Measurements from ENCODE around the gene DDX39B.

The DDX39B gene

DNA sequence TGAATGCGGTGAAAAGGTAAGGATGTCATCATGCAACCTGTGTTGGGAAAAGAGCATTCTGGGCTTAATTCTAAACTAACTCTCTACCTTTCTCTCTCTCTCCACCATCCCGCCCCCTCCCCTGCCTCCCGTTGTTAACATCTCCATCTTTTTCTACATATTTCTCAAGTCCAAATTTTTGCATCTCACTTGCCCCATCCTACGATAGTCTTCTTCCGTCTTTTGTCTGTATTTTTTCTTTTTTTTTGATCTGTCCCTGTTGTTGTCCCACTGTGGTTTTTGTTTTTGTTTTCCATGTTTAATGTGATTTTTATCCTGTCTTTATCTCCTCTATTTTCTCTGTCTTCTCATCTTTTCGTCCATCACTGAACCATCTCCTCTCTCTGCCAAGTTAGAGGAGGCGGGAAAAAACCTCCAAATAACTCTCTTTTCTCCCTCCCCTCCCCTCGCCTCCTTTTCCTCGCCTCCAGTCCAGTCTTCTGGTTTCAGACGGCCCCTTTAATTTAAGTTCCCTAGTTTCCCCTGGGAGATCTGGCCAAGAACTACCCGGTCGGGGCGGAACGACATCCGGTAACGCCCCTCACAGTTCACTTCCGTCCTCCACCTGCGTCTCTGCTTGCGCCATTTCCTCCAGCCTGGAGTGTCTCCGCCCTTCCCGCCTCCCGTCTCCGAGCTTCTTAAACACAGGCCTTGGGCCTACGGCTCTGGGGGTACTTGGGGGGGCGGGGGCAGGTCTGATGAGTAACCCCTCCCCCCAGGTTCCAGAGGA is 5.3 kb upstream of the DDX39B start, which contains the start of gene NFKBIL1:
NFKBIL1 (plus strand) TSS at position 651 of the 769 bp plus-strand sequence; CDS start at position 738, 87 bp downstream.
- DNase-seq = peak; percentile 93 to 98

DNA sequence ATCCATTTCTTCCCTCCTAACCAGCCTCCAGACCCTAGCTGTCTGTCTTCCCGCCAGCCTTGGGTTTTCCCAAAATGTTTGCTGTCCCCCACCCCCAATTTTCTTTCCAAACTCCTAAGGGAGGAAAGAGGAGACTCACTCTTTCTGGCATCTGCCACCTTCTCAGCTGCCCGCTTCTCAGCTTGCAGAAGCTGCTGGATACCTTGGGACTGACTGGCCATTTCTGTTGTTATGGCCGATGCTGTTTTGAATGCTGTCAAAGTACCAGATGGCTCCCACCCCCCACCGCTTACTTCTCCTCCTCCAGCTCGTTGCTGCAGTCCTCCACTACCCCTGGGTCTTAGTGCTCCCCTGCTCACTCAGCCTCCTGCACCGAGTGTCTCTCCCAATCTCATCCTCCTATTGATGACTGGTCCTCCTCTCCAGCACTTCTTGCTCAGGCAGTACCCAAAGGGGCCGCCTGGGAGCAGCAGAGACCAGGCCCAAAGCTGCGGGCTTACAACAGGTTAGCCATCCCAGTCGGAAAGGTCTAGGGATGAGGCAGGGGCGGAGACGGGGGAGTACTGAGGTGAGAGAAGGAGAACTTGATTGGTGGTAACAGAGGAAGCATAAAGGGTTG is 4.6 kb upstream of the DDX39B start, which contains the start of gene ATP6V1G2:
ATP6V1G2 (minus strand) TSS at position 270 of the 619 bp plus-strand sequence; CDS start at position 221, 49 bp downstream.
- peak; percentile 91 to 96 for DNase-seq

DNA sequence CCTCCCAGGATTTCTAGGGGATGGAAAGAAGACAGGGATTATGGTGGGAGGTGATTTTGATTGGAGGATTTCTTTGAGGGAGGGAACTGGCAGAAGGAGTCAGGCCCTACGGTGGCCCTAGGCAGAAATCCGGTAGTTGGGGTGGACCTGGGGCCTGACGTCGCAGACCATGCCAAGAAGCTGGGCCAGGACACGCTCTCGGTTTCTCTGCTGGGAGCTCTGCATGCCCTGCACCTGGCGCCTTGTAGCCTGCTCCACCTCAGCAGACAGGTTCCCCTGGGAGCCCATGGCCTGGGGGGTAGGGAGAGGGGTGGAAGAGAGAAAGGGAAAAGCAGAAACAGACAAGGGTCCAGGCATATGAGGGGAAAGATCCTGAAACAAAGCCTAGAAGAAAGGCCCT is 3.5 kb upstream of the DDX39B start:
- DNase-seq = no peak

GRCh38 chr6:31544676-31545075 is 2.9 kb upstream of the DDX39B start:
- no peak for DNase-seq

DNA sequence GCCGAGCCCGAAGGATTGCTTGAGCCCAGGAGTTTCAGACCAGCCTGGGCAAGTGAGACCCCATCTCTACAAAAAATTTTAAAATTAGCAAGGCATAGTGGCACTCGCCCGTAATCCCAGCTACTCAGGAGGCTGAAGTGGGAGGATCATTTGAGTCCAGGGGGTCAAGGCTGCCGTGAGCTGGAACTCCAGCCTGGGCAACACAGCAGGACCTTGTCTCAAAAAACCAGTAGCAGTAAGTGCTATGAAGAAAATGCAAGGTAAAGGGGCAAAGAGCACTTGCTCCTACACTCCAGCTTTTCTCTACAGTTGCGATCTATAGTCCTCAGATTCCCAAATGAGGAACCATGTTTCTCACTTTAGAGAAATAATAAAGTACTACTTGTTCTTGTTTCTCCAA is 1.8 kb upstream of the DDX39B start:
- DNase-seq = no peak

DNA sequence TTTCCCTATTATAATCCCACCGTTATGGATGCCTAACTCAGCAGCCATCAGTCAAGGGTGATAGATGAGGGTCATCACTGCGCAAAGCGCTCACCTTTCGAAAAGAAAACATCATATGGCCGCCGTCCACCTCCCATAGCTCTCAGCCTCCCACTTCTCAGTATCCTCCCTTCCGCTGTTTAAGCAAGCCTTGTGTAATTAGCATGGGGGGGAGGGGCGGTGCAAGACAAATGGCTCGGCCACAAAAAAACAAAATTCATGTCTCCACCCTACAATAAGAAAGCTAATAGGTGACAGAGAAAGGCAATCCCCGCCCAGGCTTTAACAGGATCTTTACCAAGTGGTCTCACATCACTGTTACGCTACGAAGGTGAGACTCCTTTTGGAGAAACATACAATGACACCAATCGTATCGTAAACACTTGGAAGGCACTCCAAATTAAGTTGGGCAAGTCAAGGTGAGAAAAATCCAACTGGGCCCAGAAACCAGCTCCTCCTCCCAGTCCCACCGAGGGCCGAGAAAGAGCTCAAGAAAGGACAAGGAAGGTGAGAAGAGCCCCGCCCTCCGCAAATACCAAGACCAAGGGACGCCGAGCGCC is 645 bp downstream of the DDX39B start:
- DNase-seq = peak in 1 of 2 experiments; percentile 37

DNA sequence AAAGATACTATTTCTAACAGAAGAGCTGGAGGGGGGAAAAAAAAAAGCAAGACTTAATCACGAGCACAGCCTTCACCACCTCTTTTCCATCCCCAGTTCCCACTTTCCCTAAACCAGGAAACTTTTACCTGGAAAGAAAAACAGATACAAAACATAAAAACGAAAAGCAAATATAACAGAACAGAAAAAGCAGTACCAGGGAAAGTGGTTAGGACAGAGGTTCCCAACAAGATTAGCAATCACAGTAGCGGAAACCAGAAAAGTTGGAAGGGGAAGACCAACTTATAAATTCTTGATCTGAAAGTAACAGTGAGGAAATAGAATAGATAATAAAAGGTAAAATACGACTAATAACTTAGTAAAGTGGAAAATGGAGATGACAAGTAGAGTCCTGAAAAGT is 1.2 kb downstream of the DDX39B start:
- no peak for DNase-seq

GRCh38 chr6:31538805-31539400 is 2.9 kb downstream of the DDX39B start:
- no peak for DNase-seq

DNA sequence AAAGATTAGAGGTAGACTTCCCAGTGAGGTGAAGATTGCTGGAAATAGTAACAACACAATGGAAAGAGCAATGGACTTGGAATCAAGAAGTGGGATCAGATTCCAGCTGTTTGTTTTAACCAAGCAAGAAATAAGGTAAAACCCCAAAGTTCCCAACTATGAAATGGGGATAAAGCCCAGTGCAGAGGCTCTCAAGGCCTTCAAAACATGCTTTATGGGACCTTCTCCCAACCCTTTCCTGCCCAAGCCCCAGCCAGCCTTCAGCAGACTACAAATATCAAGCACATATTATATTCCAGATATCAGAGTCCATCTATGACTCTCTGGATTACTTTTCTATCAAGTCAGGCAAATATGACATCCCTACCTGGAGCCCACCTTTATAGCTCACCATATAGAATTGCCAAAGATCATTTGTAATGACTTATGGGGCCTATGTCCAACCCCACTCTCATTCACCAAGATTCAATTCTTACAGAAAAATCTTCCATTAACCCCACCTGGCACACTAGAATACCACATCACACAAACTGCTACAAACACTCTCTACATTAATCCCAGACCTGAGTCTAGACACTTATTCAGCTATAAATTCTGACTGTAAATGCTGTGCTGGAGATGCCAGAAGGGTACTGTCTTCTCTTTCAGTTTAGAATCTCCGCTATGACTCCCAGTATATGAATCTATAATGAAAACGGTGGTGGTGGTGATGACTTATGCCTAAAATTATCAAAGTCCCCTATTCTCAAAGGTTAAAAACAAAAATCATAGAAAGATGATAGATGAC is 6.1 kb downstream of the DDX39B start:
- no peak for DNase-seq

GRCh38 chr6:31534521-31535040 is 7.2 kb downstream of the DDX39B start:
- DNase-seq = no peak

DNA sequence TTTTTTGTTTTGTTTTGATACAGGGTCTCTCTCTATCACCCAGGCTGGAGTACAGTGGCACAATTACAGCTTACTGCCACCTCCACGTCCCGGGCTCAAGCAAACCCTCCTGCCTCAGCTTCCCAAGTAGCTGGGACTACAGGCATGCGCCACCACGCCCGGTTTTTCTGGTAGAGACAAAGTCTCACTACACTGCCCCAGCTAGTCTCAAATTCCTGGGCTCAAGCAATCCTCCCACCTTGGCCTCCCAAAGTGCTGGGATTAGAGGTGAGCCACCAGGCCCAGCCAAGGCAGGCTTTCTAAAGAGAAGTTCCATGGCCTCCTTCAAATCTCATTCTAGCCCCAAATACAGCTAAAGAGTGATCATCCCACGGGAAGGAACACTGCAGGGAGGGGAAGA is 7.8 kb downstream of the DDX39B start:
- no peak for DNase-seq

DNA sequence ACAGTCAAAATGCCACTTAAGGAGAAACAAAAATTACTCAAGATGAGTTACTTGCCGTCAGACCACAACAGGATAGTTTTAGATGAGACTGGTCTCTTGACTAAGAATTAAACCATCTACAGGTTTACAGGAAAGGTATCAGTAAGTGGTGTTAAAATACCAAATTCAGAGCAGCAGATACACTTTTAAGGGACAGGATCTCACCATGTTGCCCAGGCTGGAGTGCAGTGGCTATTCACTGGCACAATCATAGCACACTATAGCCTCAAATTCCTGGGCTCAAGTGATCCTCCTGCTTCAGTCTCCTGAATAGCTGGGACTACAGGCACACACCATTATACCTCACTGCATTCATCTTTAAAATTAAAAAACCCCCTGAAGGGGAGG is 8.4 kb downstream of the DDX39B start:
- no peak for DNase-seq

DNA sequence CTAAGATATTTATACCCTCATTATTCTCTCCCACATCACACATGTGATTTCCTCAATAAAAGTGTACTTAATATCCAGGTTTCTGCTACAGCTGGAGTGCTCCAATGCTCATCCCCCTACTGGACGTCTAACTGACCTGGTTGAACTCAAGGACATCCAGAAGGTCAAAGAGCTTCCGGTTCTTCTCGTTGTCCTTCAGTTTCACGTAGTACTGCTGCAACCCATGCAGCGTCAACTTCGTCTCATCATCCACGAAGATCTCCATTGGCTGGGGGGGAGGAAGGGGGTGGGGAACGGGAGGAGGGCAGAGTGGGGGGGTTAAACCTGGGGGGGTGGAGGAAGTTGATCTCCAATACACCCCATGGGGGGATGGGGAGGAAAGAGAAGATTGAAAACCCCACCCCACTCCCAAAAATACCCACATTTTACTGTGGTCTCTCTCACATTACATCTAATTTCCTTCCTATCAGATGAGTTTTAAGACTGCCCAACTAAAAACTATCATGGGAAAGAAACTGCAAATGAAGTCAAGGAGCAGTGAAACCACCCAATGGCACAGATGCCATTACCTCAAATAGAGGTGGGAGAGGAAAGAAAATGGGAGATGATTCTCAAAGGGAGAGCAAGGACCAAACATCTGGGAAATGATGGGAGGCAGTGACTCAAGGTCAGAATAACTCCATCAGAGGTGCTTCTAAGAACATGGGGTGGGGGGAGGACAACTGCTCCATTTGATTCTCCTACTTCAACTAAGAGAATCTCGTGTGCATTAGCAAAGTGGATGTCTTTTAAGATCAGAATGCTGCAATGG is 9.0 kb downstream of the DDX39B start:
- DNase-seq = no peak

GRCh38 chr6:31531771-31532643 is 9.8 kb downstream of the DDX39B start:
- no peak for DNase-seq

DNA sequence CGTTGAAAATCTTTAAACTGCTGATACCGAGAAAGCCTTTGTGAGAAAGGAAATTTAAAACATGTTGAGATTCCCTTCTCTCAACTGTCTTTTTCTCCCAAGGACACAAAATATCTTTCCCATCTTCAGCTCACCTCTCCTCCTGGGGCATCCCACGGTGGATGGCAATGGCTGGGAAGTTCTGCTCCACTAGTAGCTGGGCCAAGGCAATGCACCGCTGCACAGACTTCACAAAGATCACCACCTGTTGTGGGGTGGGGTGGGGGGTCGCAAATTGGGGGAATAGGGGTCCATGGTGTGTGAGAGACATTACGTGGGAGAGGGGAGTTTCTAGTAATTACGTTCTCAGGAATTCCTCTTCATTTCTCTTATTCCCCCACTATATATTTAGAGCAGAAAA is 10.6 kb downstream of the DDX39B start:
- DNase-seq = no peak

- DNase-seq = no peak
Observed at GRCh38 chr6:31530659-31531058, 11.1 kb downstream of the DDX39B start.

GRCh38 chr6:31529329-31530150 is 12.3 kb downstream of the DDX39B start:
- no peak for DNase-seq

- no peak for DNase-seq
Observed at GRCh38 chr6:31528821-31529328, 12.9 kb downstream of the DDX39B start, which contains the start of gene MCCD1. Gene MCCD1 (plus strand): TSS chr6:31528962. CDS start chr6:31529015, 53 bp downstream.

DNA sequence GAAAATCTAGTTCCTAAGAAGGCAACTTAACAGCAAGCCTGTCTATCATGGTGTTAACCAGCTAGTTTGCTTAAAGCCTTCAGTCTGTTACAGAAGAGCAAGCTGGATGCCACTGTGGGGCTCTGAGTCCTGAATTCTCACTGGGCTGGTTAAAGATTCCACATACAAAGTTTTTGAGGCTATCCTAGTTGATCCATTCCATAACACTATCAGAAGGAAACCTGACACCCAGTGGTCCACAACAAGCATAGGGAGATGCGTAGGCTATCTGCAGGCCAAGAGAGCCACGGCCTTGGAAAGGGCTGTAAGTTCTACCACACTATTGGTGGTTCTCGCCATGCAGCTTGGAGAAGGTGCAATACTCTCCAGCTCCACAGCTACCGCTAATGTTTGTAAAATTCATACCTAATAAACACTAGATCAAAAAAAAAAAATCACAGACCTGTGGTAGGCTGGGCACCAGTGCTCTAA is 13.5 kb downstream of the DDX39B start:
- DNase-seq = no peak

All from NCI-H446 (cell line).